ACC112 (cell line): ENCODE data around the gene LETMD1.
"Not testable (repeated sequence)": the region's sequence is repeated elsewhere in the genome, so short reads cannot be mapped to it uniquely, and the experiment has no call there.

Source experiments
- H2AFZ ChIP-seq: fragments of 200-600 bp; sonication (generic); one replicate; pipeline ENCODE4 v1.6.0; 2017; ENCODE audit warnings: antibody characterized with exemption, low read length; ENCODE audit not compliant: unreplicated experiment
- H3K27ac ChIP-seq: fragments of 200-600 bp; sonication (generic); 2 replicates; pipeline ENCODE4 v1.5.1; 2014; ENCODE audit warnings: low read depth, mild to moderate bottlenecking, antibody characterized with exemption, low read length, moderate library complexity
- H3K27me3 ChIP-seq: fragments of 200-600 bp; sonication (generic); 2 replicates; pipeline ENCODE4 v1.6.1; 2014; ENCODE audit warnings: mild to moderate bottlenecking, antibody characterized with exemption, low read length, moderate library complexity, mixed read lengths; ENCODE audit not compliant: insufficient read depth
- H3K36me3 ChIP-seq: fragments of 200-600 bp; sonication (generic); 2 replicates; pipeline ENCODE4 v1.6.1; 2016; ENCODE audit warnings: mild to moderate bottlenecking, antibody characterized with exemption, low read length, moderate library complexity, mixed read lengths; ENCODE audit not compliant: insufficient read depth
- H3K4me1 ChIP-seq: fragments of 200-600 bp; sonication (generic); one replicate; pipeline ENCODE4 v1.6.1; 2016; ENCODE audit warnings: low read length, mixed read lengths; ENCODE audit not compliant: insufficient read depth, unreplicated experiment, control insufficient read depth
- H3K4me3 ChIP-seq: fragments of 200-600 bp; sonication (generic); 2 replicates; pipeline ENCODE4 v1.5.1; 2014; ENCODE audit warnings: mild to moderate bottlenecking, low read depth, low read length
- H3K79me2 ChIP-seq: fragments of 200-600 bp; sonication (generic); one replicate; pipeline ENCODE4 v1.6.0; 2016; ENCODE audit warnings: low read length; ENCODE audit not compliant: control insufficient read depth, unreplicated experiment, insufficient read depth

The LETMD1 gene

GRCh38 chr12:51012570-51013236, 35.4 kb upstream of the LETMD1 start:
- peaks cover 43% of the 10 kb centered on the region for H3K79me2 ChIP-seq
- no peak overlapping the region for H2AFZ ChIP-seq
- no peaks in the 10 kb centered on the region for H3K4me1 ChIP-seq
- H3K27ac ChIP-seq = no peak overlapping the region
- no peaks in the 10 kb centered on the region for H3K36me3 ChIP-seq
- H3K4me3 ChIP-seq = no peak overlapping the region
- no peaks in the 10 kb centered on the region for H3K27me3 ChIP-seq

- Histone ChIP-seq H3K36me3 (no peaks in the 10 kb centered on the region), H3K4me1 (no peaks in the 10 kb centered on the region), H3K79me2 (peaks cover 44% of the 10 kb centered on the region), H3K4me3 (no peak overlapping the region), H3K27me3 (no peaks in the 10 kb centered on the region), H3K27ac (no peak overlapping the region), H2AFZ (no peak overlapping the region)
Measured at GRCh38 chr12:51013441-51013840, 34.7 kb upstream of the LETMD1 start.

- H3K36me3 ChIP-seq, H3K4me1 ChIP-seq, H2AFZ ChIP-seq, H3K27ac ChIP-seq, H3K27me3 ChIP-seq, H3K4me3 ChIP-seq: not testable (repeated sequence)
- peaks cover 44% of the 10 kb centered on the region for H3K79me2 ChIP-seq
Measured at GRCh38 chr12:51014467-51014866, 33.7 kb upstream of the LETMD1 start.

- Histone ChIP-seq H2AFZ (no peak overlapping the region), H3K36me3 (no peaks in the 10 kb centered on the region), H3K4me1 (no peaks in the 10 kb centered on the region), H3K4me3 (no peak overlapping the region), H3K27me3 (no peaks in the 10 kb centered on the region), H3K79me2 (peaks cover 63% of the 10 kb centered on the region), H3K27ac (no peak overlapping the region)
Measured at GRCh38 chr12:51017452-51017851, 30.7 kb upstream of the LETMD1 start.

GRCh38 chr12:51018956-51019355, 29.2 kb upstream of the LETMD1 start:
- Histone ChIP-seq H3K27ac (no peak overlapping the region), H3K4me3 (no peak overlapping the region), H3K4me1 (peaks cover 9% of the 10 kb centered on the region), H3K79me2 (peaks cover 68% of the 10 kb centered on the region), H2AFZ (no peak overlapping the region), H3K27me3 (no peaks in the 10 kb centered on the region), H3K36me3 (no peaks in the 10 kb centered on the region)

- Histone ChIP-seq H2AFZ (no peak overlapping the region), H3K27me3 (no peaks in the 10 kb centered on the region), H3K79me2 (peaks cover 68% of the 10 kb centered on the region), H3K4me3 (no peak overlapping the region), H3K4me1 (peaks cover 11% of the 10 kb centered on the region), H3K27ac (no peak overlapping the region), H3K36me3 (no peaks in the 10 kb centered on the region)
Measured at GRCh38 chr12:51019927-51020326, 28.2 kb upstream of the LETMD1 start.

GRCh38 chr12:51020448-51021182, 27.5 kb upstream of the LETMD1 start:
- H3K4me1 ChIP-seq = peaks cover 11% of the 10 kb centered on the region
- H3K27ac ChIP-seq = no peak overlapping the region
- no peaks in the 10 kb centered on the region for H3K36me3 ChIP-seq
- H3K4me3 ChIP-seq = no peak overlapping the region
- H3K79me2 ChIP-seq = peaks cover 72% of the 10 kb centered on the region
- no peak overlapping the region for H2AFZ ChIP-seq
- H3K27me3 ChIP-seq = no peaks in the 10 kb centered on the region

- H3K27me3 ChIP-seq = no peaks in the 10 kb centered on the region
- no peak overlapping the region for H3K4me3 ChIP-seq
- no peaks in the 10 kb centered on the region for H3K36me3 ChIP-seq
- H2AFZ ChIP-seq = no peak overlapping the region
- peaks cover 11% of the 10 kb centered on the region for H3K4me1 ChIP-seq
- peaks cover 75% of the 10 kb centered on the region for H3K79me2 ChIP-seq
- H3K27ac ChIP-seq = no peak overlapping the region
Measured at GRCh38 chr12:51021694-51022093, 26.4 kb upstream of the LETMD1 start.

GRCh38 chr12:51023625-51024382, 24.3 kb upstream of the LETMD1 start:
- Histone ChIP-seq H3K27ac (peak overlapping the region; percentile 94), H3K27me3 (no peaks in the 10 kb centered on the region), H3K79me2 (peaks cover 64% of the 10 kb centered on the region), H3K36me3 (no peaks in the 10 kb centered on the region), H3K4me1 (peaks cover 14% of the 10 kb centered on the region), H3K4me3 (peak overlapping the region; percentile 95), H2AFZ (peak overlapping the region; percentile 66)

- Histone ChIP-seq H3K27ac (peak overlapping the region; percentile 94), H3K36me3 (no peaks in the 10 kb centered on the region), H3K4me1 (peaks cover 14% of the 10 kb centered on the region), H3K4me3 (peak overlapping the region; percentile 95), H3K27me3 (no peaks in the 10 kb centered on the region), H2AFZ (peak overlapping the region; percentile 83), H3K79me2 (peaks cover 50% of the 10 kb centered on the region)
Measured at GRCh38 chr12:51025338-51025835, 22.7 kb upstream of the LETMD1 start.
